ENCODE results near the gene ALPG. TPM values are rescaled to one million over a fixed set of nuclear protein-coding genes. Genes with fewer than 3 reads are reported as not detected.

ALPG gene
- total and polyA plus RNA-seq, 10 donors = not detected

DNA sequence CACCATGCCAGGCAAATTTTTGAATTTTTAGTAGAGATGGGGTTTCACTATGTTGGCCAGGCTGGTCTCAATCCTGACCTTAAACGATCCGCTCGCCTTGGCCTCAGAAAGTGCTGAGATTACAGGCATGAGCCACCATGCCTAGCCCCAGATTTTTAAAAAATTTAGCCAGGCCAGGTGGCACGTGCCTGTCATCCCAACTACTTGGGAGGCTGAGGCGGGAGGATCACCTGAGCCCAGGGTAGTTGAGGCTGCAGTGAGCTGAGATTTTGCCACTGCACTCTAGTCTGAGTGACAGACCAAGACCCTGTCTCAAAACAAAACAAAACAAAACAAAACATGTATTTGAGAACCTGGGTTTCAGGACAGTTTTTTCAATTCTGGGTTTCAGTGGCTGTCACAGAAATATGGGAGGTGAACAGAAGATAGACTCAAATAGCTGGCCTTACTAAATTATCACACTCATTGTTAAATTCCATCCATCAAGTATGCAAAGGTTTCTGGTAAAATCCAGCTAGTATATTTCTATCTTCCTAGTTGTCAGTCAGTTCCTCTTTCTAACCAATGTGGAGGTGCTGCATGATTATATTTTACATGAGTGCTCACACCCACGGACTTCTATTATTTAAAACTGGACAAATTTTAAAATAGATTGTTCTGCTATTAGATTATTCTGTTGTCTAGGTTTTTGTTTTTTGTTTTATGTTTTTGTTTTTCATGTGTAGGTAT is 5.4 kb downstream of the ALPG start:
- 76 to 83% (median 81%) methylated on average over 6 of the region's 6 CpGs for WGBS, 5 donors
- intact Hi-C loops (cut with DNase I; ENCODE audit: low total_unique reads) = no loop called here
- DNase-seq = no peak

DNA sequence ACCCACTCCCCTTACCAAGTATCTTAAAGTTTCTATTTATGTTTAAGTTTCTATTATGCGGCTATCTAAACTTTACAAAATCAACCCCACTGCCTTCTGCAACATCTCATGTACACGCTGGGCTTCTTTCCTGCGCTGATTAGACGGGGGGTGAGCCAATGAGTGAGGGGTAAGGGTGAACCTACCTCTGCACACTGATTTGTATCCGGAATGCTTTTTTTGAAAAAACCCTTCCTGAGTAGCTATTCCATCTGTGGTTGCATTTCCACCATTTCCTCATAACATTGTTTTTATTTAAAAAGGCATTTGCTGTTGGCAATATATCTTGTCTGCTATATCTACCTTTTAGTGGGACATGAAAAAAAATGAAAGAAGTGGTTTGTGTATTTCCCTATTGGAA is 6.3 kb downstream of the ALPG start:
- peaks cover 0 to 71% (median 1%) of the 10 kb centered on the region in 7 donors for H3K27me3 ChIP-seq (replicated peaks in 1 of 7)
- no peaks in the 10 kb centered on the region for H3K9me3 ChIP-seq
- TF ChIP-seq, protein P1, sequence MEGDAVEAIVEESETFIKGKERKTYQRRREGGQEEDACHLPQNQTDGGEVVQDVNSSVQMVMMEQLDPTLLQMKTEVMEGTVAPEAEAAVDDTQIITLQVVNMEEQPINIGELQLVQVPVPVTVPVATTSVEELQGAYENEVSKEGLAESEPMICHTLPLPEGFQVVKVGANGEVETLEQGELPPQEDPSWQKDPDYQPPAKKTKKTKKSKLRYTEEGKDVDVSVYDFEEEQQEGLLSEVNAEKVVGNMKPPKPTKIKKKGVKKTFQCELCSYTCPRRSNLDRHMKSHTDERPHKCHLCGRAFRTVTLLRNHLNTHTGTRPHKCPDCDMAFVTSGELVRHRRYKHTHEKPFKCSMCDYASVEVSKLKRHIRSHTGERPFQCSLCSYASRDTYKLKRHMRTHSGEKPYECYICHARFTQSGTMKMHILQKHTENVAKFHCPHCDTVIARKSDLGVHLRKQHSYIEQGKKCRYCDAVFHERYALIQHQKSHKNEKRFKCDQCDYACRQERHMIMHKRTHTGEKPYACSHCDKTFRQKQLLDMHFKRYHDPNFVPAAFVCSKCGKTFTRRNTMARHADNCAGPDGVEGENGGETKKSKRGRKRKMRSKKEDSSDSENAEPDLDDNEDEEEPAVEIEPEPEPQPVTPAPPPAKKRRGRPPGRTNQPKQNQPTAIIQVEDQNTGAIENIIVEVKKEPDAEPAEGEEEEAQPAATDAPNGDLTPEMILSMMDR (IDR thresholded peaks at IDR 0.05 in 8 of 11, conservative IDR thresholded peaks at IDR 0.05 in 3 of 11) = no peak
- no peak for TF ChIP-seq POLR2A (IDR thresholded peaks at IDR 0.05)
- TF ChIP-seq POLR2AphosphoS5 (IDR thresholded peaks at IDR 0.05) = no peak
- no peaks in the 10 kb centered on the region for H3K36me3 ChIP-seq
- H3K4me3 ChIP-seq = no peak overlapping the region
- H3K4me1 ChIP-seq = no peaks in the 10 kb centered on the region
- WGBS, 5 donors = 9 to 15% (median 13%) methylated on average over 5 of the region's 5 CpGs
- H3K27ac ChIP-seq = no peak overlapping the region
- DNase-seq = no peak
- intact Hi-C loops (cut with DNase I; ENCODE audit: low total_unique reads) = no loop called here

More for the DNA sequence above, 5.4 kb downstream of the ALPG start:
- H3K27ac ChIP-seq = no peak overlapping the region
- peaks cover 0 to 66% (median 0%) of the 10 kb centered on the region in 7 donors for H3K27me3 ChIP-seq (replicated peaks in 1 of 7)
- H3K4me3 ChIP-seq = no peak overlapping the region
- TF ChIP-seq, protein P1 (IDR thresholded peaks at IDR 0.05 in 8 of 11, conservative IDR thresholded peaks at IDR 0.05 in 3 of 11) = no peak
- TF ChIP-seq POLR2A (IDR thresholded peaks at IDR 0.05) = no peak
- no peak for TF ChIP-seq POLR2AphosphoS5 (IDR thresholded peaks at IDR 0.05)
- no peaks in the 10 kb centered on the region for H3K9me3 ChIP-seq
- no peaks in the 10 kb centered on the region for H3K4me1 ChIP-seq
- H3K36me3 ChIP-seq = no peaks in the 10 kb centered on the region

DNA sequence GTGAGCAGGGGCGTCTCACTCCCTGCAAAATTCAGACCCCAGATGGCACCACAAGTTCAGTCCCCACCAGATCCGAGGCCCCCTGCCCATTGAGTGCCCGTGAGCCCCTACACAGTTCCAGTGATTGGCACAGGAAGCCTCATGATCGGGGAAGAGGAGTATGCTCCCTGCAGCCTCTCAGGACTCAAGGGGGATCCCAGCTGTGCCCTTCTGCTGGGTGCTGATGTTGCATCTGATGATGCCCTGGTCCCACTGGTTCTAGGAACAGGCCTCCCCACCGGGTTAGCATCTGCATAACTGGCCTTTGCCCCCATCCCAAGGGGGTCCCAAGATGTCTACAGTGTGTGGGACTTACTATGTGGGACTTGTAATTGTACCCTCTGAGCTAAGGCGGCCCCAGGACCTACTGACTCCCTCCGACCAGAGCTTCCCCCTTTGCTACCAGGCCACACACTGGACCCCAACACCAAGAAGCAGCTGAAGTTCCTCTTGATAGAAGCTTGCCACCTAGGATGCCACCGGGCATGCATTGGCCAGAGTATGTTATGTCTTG is 8.6 kb downstream of the ALPG start:
- WGBS, 5 donors = 78 to 95% (median 87%) methylated on average over 3 to 8 of the region's 8 CpGs
- DNase-seq = no peak
- H3K27me3 ChIP-seq (replicated peaks in 1 of 7) = peaks cover 0 to 85% (median 24%) of the 10 kb centered on the region in 7 donors

More for the DNA sequence above, 8.6 kb downstream of the ALPG start:
- Histone ChIP-seq H3K36me3 (no peaks in the 10 kb centered on the region), H3K4me3 (no peak overlapping the region), H3K9me3 (no peaks in the 10 kb centered on the region), H3K27ac (no peak overlapping the region), H3K4me1 (peaks cover 5 to 22% (median 18%) of the 10 kb centered on the region in 6 donors)
- intact Hi-C loops (cut with DNase I; ENCODE audit: low total_unique reads) = no loop called here
- TF ChIP-seq POLR2AphosphoS5 (IDR thresholded peaks at IDR 0.05) = no peak
- TF ChIP-seq, protein P1 (IDR thresholded peaks at IDR 0.05 in 8 of 11, conservative IDR thresholded peaks at IDR 0.05 in 3 of 11) = no peak
- TF ChIP-seq POLR2A (IDR thresholded peaks at IDR 0.05) = no peak
